Stimulated activated naive B cell treated with anti-CD40 and anti-IgM and Interleukin-4, amounts not matched to agents 10 μg/mL and 1 μg/mL and 100 μg/mL, for 72 hours (primary cell): ENCODE measurements around the gene NPDC1.
"Not testable (repeated sequence)": the region's sequence is repeated elsewhere in the genome, so short reads cannot be mapped to it uniquely, and the experiment has no call there.

Source experiments
- ATAC-seq, 2 donors: fragments of 150-1000 bp; cut with Tn5 transposase; replicated peaks; 2 replicates each; pipeline ENCODE4 v1.10.0; 2021; ENCODE audit warnings: moderate library complexity in 1 of 2
- DNase-seq: peaks from one replicate; pipeline ENCODE4 v3.0.0; 2021
- H3K27ac Mint-ChIP-seq: one replicate; pipeline ENCODE4 v1.8.0; 2022; ENCODE audit warnings: mild to moderate bottlenecking, mixed read lengths
- H3K27me3 Mint-ChIP-seq, 2 donors: one replicate each; pipeline ENCODE4 v1.8.0; 2022; ENCODE audit warnings: mixed read lengths in 2 of 2
- H3K36me3 Mint-ChIP-seq, 2 donors: one replicate each; pipeline ENCODE4 v1.8.0; 2022; ENCODE audit warnings: mixed read lengths in 2 of 2, mild to moderate bottlenecking in 1 of 2
- H3K4me1 Mint-ChIP-seq, 2 donors: one replicate each; pipeline ENCODE4 v1.8.0; 2022; ENCODE audit warnings: mixed read lengths in 2 of 2, mild to moderate bottlenecking in 1 of 2
- H3K4me3 Mint-ChIP-seq, 2 donors: one replicate each; pipeline ENCODE4 v1.8.0; 2022; ENCODE audit warnings: mild to moderate bottlenecking in 2 of 2, mixed read lengths in 2 of 2, moderate library complexity in 1 of 2
- H3K9me3 Mint-ChIP-seq, 2 donors: one replicate each; pipeline ENCODE4 v1.8.0; 2022; ENCODE audit warnings: mixed read lengths in 2 of 2, mild to moderate bottlenecking in 1 of 2

The NPDC1 gene

GRCh38 chr9:137042751-137043727, 2.9 kb downstream of the NPDC1 start:
- Mint-ChIP-seq H3K9me3 (no peaks in the 10 kb centered on the region), H3K4me1 (peaks cover 8 to 18% of the 10 kb centered on the region in 2 donors), H3K27ac (no peak overlapping the region), H3K36me3 (no peaks in the 10 kb centered on the region), H3K27me3 (peaks cover 48 to 69% of the 10 kb centered on the region in 2 donors), H3K4me3 (no peak overlapping the region)
- ATAC-seq: no peak
- no peak for DNase-seq

- Mint-ChIP-seq H3K27ac (no peak overlapping the region), H3K36me3 (no peaks in the 10 kb centered on the region), H3K27me3 (peaks cover 32 to 51% of the 10 kb centered on the region in 2 donors), H3K9me3 (no peaks in the 10 kb centered on the region), H3K4me3 (no peak overlapping the region), H3K4me1 (peaks cover 6 to 10% of the 10 kb centered on the region in 2 donors)
- no peak for ATAC-seq
- no peak for DNase-seq
These were observed 4.9 kb downstream of the NPDC1 start for GRCh38 chr9:137041124-137041523.

- DNase-seq (no peak), ATAC-seq (no peak)
- H3K4me1 Mint-ChIP-seq: peaks cover 6 to 10% of the 10 kb centered on the region in 2 donors
- peaks cover 32 to 49% of the 10 kb centered on the region in 2 donors for H3K27me3 Mint-ChIP-seq
- no peak overlapping the region for H3K4me3 Mint-ChIP-seq
- no peak overlapping the region for H3K27ac Mint-ChIP-seq
- no peaks in the 10 kb centered on the region for H3K36me3 Mint-ChIP-seq
- H3K9me3 Mint-ChIP-seq: no peaks in the 10 kb centered on the region
These were observed 5.4 kb downstream of the NPDC1 start for GRCh38 chr9:137040568-137040967.

- Mint-ChIP-seq H3K4me1 (peaks cover 9 to 11% of the 10 kb centered on the region in 2 donors), H3K27ac (no peak overlapping the region), H3K27me3 (peaks cover 26 to 42% of the 10 kb centered on the region in 2 donors), H3K36me3 (no peaks in the 10 kb centered on the region), H3K9me3 (no peaks in the 10 kb centered on the region), H3K4me3 (no peak overlapping the region)
- ATAC-seq (no peak), DNase-seq (no peak)
These were observed 6.2 kb downstream of the NPDC1 start for GRCh38 chr9:137039611-137040366.

- Mint-ChIP-seq H3K9me3 (no peaks in the 10 kb centered on the region), H3K27ac (no peak overlapping the region), H3K27me3 (peaks cover 19 to 33% of the 10 kb centered on the region in 2 donors), H3K4me3 (no peak overlapping the region), H3K36me3 (no peaks in the 10 kb centered on the region), H3K4me1 (peaks cover 12 to 16% of the 10 kb centered on the region in 2 donors)
- DNase-seq: no peak
- ATAC-seq: no peak
These were observed 7.1 kb downstream of the NPDC1 start for GRCh38 chr9:137038916-137039315.

GRCh38 chr9:137037483-137037882, 8.5 kb downstream of the NPDC1 start:
- no peaks in the 10 kb centered on the region for H3K9me3 Mint-ChIP-seq
- peaks cover 9 to 25% of the 10 kb centered on the region in 2 donors for H3K27me3 Mint-ChIP-seq
- H3K36me3 Mint-ChIP-seq: no peaks in the 10 kb centered on the region
- H3K4me1 Mint-ChIP-seq: peaks cover 21 to 29% of the 10 kb centered on the region in 2 donors
- DNase-seq (no peak), ATAC-seq (no peak)
- peak overlapping the region; percentile 47 for H3K27ac Mint-ChIP-seq
- H3K4me3 Mint-ChIP-seq: no peak overlapping the region

GRCh38 chr9:137037035-137037434, 8.9 kb downstream of the NPDC1 start:
- Mint-ChIP-seq H3K9me3 (no peaks in the 10 kb centered on the region), H3K27me3 (peaks cover 9 to 25% of the 10 kb centered on the region in 2 donors), H3K4me1 (peaks cover 23 to 33% of the 10 kb centered on the region in 2 donors), H3K27ac (no peak overlapping the region), H3K4me3 (no peak overlapping the region), H3K36me3 (no peaks in the 10 kb centered on the region)
- ATAC-seq: no peak
- DNase-seq: no peak

- H3K4me1 Mint-ChIP-seq: peaks cover 28 to 44% of the 10 kb centered on the region in 2 donors
- no peak overlapping the region for H3K4me3 Mint-ChIP-seq
- no peak overlapping the region for H3K27ac Mint-ChIP-seq
- ATAC-seq: no peak
- DNase-seq: no peak
- H3K9me3 Mint-ChIP-seq: no peaks in the 10 kb centered on the region
- H3K36me3 Mint-ChIP-seq: no peaks in the 10 kb centered on the region
- peaks cover 5 to 24% of the 10 kb centered on the region in 2 donors for H3K27me3 Mint-ChIP-seq
These were observed 10.0 kb downstream of the NPDC1 start for GRCh38 chr9:137035937-137036336.

- Mint-ChIP-seq H3K27me3 (peaks cover 5 to 20% of the 10 kb centered on the region in 2 donors), H3K4me3 (peak overlapping the region; percentile 73 to 75), H3K36me3 (peaks cover 0 to 3% of the 10 kb centered on the region in 2 donors), H3K4me1 (peaks cover 32 to 49% of the 10 kb centered on the region in 2 donors), H3K27ac (peak overlapping the region; percentile 94), H3K9me3 (no peaks in the 10 kb centered on the region)
- no peak for ATAC-seq
- no peak for DNase-seq
These were observed 10.5 kb downstream of the NPDC1 start for GRCh38 chr9:137035507-137035834.

GRCh38 chr9:137034709-137035506, 11.1 kb downstream of the NPDC1 start:
- Mint-ChIP-seq H3K27me3 (peaks cover 0 to 16% of the 10 kb centered on the region in 2 donors), H3K4me1 (peaks cover 36 to 54% of the 10 kb centered on the region in 2 donors), H3K4me3 (peak overlapping the region; percentile 73 to 75), H3K9me3 (no peaks in the 10 kb centered on the region), H3K36me3 (peaks cover 0 to 3% of the 10 kb centered on the region in 2 donors), H3K27ac (peak overlapping the region; percentile 94)
- peak; percentile 82 for DNase-seq
- ATAC-seq: peak; percentile 79

- Mint-ChIP-seq H3K4me1 (peaks cover 42 to 62% of the 10 kb centered on the region in 2 donors), H3K4me3 (peak overlapping the region; percentile 73 to 75), H3K9me3 (no peaks in the 10 kb centered on the region), H3K27me3 (peaks cover 0 to 12% of the 10 kb centered on the region in 2 donors), H3K36me3 (peaks cover 0 to 3% of the 10 kb centered on the region in 2 donors), H3K27ac (peak overlapping the region; percentile 94)
- ATAC-seq (peak in 1 of 2 donors; percentile 3), DNase-seq (no peak)
These were observed 11.8 kb downstream of the NPDC1 start for GRCh38 chr9:137034039-137034708.

GRCh38 chr9:137033481-137033880, 12.5 kb downstream of the NPDC1 start:
- Mint-ChIP-seq H3K4me3 (peak overlapping the region in 1 of 2 donors; percentile 60), H3K4me1 (peaks cover 46 to 69% of the 10 kb centered on the region in 2 donors)
- not testable (repeated sequence) for H3K27me3 Mint-ChIP-seq, H3K9me3 Mint-ChIP-seq, DNase-seq, ATAC-seq, H3K36me3 Mint-ChIP-seq, H3K27ac Mint-ChIP-seq

GRCh38 chr9:137032858-137033257, 13.1 kb downstream of the NPDC1 start:
- Mint-ChIP-seq H3K4me3 (peak overlapping the region; percentile 60 to 64), H3K4me1 (peaks cover 46 to 70% of the 10 kb centered on the region in 2 donors)
- no peak for DNase-seq

More at GRCh38 chr9:137032858-137033257, 13.1 kb downstream of the NPDC1 start:
- no peaks in the 10 kb centered on the region for H3K27me3 Mint-ChIP-seq
- H3K9me3 Mint-ChIP-seq: no peaks in the 10 kb centered on the region
- no peak for ATAC-seq
- H3K36me3 Mint-ChIP-seq: peaks cover 0 to 3% of the 10 kb centered on the region in 2 donors
- H3K27ac Mint-ChIP-seq: peak overlapping the region; percentile 31
